HL-60/S4 treated with retinoic acid at 250 ng/mL for 4 days and 3 days (cell line): ENCODE measurements around the gene AHDC1.
"Not testable (repeated sequence)": the region's sequence is repeated elsewhere in the genome, so short reads cannot be mapped to it uniquely, and the experiment has no call there.

Experiments
- in situ Hi-C: fragments of 300-500 bp; cut with MboI; formaldehyde crosslinking; loops from 2 replicates; pipeline ENCODE4 v1.7.0; 2022; ENCODE audit warnings: low sequenced_read_pairs

AHDC1 gene

GRCh38 chr1:27521861-27522431 lies 82.0 kb downstream of the AHDC1 start:
- in situ Hi-C loops = no loop called here

GRCh38 chr1:27521336-27521831 lies 82.6 kb downstream of the AHDC1 start:
- in situ Hi-C loops = no loop called here

GRCh38 chr1:27520651-27521050 lies 83.3 kb downstream of the AHDC1 start:
- in situ Hi-C loops = no loop called here

GRCh38 chr1:27519331-27520258 lies 84.3 kb downstream of the AHDC1 start:
- in situ Hi-C loops = no loop called here

- in situ Hi-C loops = no loop called here
Observed at GRCh38 chr1:27518808-27519207, 85.1 kb downstream of the AHDC1 start.

GRCh38 chr1:27517907-27518718 lies 85.8 kb downstream of the AHDC1 start:
- in situ Hi-C loops = no loop called here

- in situ Hi-C loops = no loop called here
Observed at GRCh38 chr1:27517301-27517700, 86.6 kb downstream of the AHDC1 start.

- in situ Hi-C loops = no loop called here
Observed at GRCh38 chr1:27515626-27516025, 88.3 kb downstream of the AHDC1 start.

GRCh38 chr1:27513958-27514357 lies 90.0 kb downstream of the AHDC1 start:
- in situ Hi-C loops = no loop called here

GRCh38 chr1:27513528-27513927 lies 90.4 kb downstream of the AHDC1 start:
- in situ Hi-C loops = no loop called here

GRCh38 chr1:27509127-27510080 lies 94.5 kb downstream of the AHDC1 start:
- in situ Hi-C loops = no loop called here

GRCh38 chr1:27507960-27508665 lies 95.8 kb downstream of the AHDC1 start:
- in situ Hi-C loops = no loop called here

- in situ Hi-C loops = no loop called here
Observed at GRCh38 chr1:27506703-27507102, 97.2 kb downstream of the AHDC1 start.

GRCh38 chr1:27505420-27505680 lies 98.6 kb downstream of the AHDC1 start:
- in situ Hi-C loops = no loop called here

GRCh38 chr1:27504588-27505419 lies 99.1 kb downstream of the AHDC1 start:
- in situ Hi-C loops = no loop called here

- in situ Hi-C loops = no loop called here
Observed at GRCh38 chr1:27503844-27504587, 99.9 kb downstream of the AHDC1 start.

GRCh38 chr1:27503033-27503432 lies 100.9 kb downstream of the AHDC1 start:
- in situ Hi-C loops = no loop called here

- in situ Hi-C loops = not testable (repeated sequence)
Observed at GRCh38 chr1:27501159-27501558, 102.8 kb downstream of the AHDC1 start.
